Caco-2 (cell line): ENCODE data around the gene KIF26B. TPM values are rescaled to one million over a fixed set of nuclear protein-coding genes. Genes with fewer than 3 reads are reported as not detected.

ENCODE experiments used
- BruUV-seq: library from RNA; stranded (reverse); fragments of 400-500 nt; replicated peaks from 2 replicates; lab custom pipeline; 2021; lab: Mats Ljungman, UMichigan
- CTCF ChIA-PET: fragments of 300-600 bp; sonication (Branson Sonifier 250); formaldehyde crosslinking; loops from one replicate; lab custom pipeline; 2022; ENCODE audit warnings: antibody characterized with exemption; lab: Charles Lee
- POLR2A ChIA-PET: fragments of 300-600 bp; sonication (Branson Sonifier 250); formaldehyde crosslinking; loops from one replicate; lab custom pipeline; 2022; ENCODE audit warnings: antibody characterized with exemption; lab: Charles Lee
- DNase-seq, 2 experiments: peaks; one replicate each; pipeline versions ENCODE4 v3.0.0 to v3.0.0-alpha.2; 2020 to 2022
- H3K27me3 ChIP-seq: replicated peaks from 2 replicates; pipeline ENCODE4 v1.6.0; 2011; ENCODE audit warnings: low read length; ENCODE audit not compliant: control insufficient read depth, insufficient read depth
- H3K36me3 ChIP-seq: 2 replicates; pipeline ENCODE4 v1.5.1; 2011; ENCODE audit warnings: low read length; ENCODE audit not compliant: control insufficient read depth, insufficient read depth
- H3K4me1 ChIP-seq: fragments of 250-450 bp; sonication (Bioruptor Pico); 2 replicates; pipeline ENCODE4 v1.5.1; 2020; ENCODE audit warnings: mild to moderate bottlenecking
- H3K4me3 ChIP-seq: 2 replicates; pipeline ENCODE4 v1.5.1; 2011; ENCODE audit warnings: low read depth, mild to moderate bottlenecking, control low read depth, low read length
- H3K9me3 ChIP-seq: fragments of 250-450 bp; sonication (Bioruptor Pico); 2 replicates; pipeline ENCODE4 v1.5.1; 2020; ENCODE audit warnings: mild to moderate bottlenecking, moderate library complexity
- H3K27ac Mint-ChIP-seq: one replicate; pipeline ENCODE4 v1.8.0; 2022; ENCODE audit warnings: mixed read lengths; ENCODE audit not compliant: unreplicated experiment
- H3K27me3 Mint-ChIP-seq: one replicate; pipeline ENCODE4 v1.8.0; 2022; ENCODE audit warnings: mixed read lengths; ENCODE audit not compliant: insufficient read depth, unreplicated experiment
- H3K36me3 Mint-ChIP-seq: one replicate; pipeline ENCODE4 v1.8.0; 2022; ENCODE audit warnings: mild to moderate bottlenecking, mixed read lengths; ENCODE audit not compliant: insufficient read depth, unreplicated experiment
- H3K4me1 Mint-ChIP-seq: one replicate; pipeline ENCODE4 v1.8.0; 2022; ENCODE audit warnings: low read depth, mixed read lengths; ENCODE audit not compliant: unreplicated experiment
- H3K4me3 Mint-ChIP-seq: one replicate; pipeline ENCODE4 v1.8.0; 2022; ENCODE audit warnings: mild to moderate bottlenecking, moderate library complexity, mixed read lengths; ENCODE audit not compliant: unreplicated experiment
- H3K9me3 Mint-ChIP-seq: one replicate; pipeline ENCODE4 v1.8.0; 2022; ENCODE audit warnings: mixed read lengths; ENCODE audit not compliant: unreplicated experiment
- intact Hi-C: fragments of 100-400 bp; cut with micrococcal nuclease; formaldehyde crosslinking; loops from one replicate; pipeline ENCODE4 v1.10.0; 2022; ENCODE audit not compliant: unreplicated experiment
- total RNA-seq: library from RNA; stranded (reverse); gene quantifications from 2 replicates; pipeline ENCODE4 v1.2.3, GENCODE V29; 2022
- TF ChIP-seq, protein P1 (sequence below), 2 experiments: fragments of 200-600 bp in 1 of 2; IDR thresholded peaks; 1 replicate in 1 of 2; 2 replicates in 1 of 2; pipeline versions ENCODE4 v1.5.1 to v1.8.0; 2011 to 2022; ENCODE audit warnings: antibody characterized with exemption in 1 of 2, control low read depth in 1 of 2, inconsistent platforms in 1 of 2, low read depth in 1 of 2, low read length in 1 of 2, mild to moderate bottlenecking in 1 of 2, moderate library complexity in 1 of 2; ENCODE audit not compliant: insufficient read depth in 1 of 2, severe bottlenecking in 1 of 2, unreplicated experiment in 1 of 2

Gene KIF26B
- total RNA-seq, 1 experiment from 2014 or later, result 4.9 TPM

DNA sequence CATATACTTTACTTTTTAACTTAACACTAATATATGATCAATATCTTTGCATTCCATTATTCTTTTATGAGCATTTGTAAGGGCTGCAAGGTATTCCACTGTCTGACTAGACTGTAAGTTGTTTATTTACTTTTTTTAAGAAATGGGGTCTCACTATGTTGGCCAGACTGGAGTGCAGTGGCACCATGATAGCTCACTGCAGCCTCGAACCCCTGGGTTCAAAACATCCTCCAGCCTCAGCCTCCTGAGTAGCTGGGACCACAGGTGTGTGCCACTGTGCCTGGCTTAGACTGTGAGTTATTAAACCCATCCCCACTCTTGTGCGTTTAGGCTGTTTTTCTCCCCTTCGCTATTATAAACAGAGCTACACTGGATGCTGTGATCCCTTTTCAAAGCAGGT lies 6.7 kb upstream of the KIF26B start:
- H3K27me3 Mint-ChIP-seq, result peaks cover 17% of the 10 kb centered on the region
- intact Hi-C loops, result no loop called here

DNA sequence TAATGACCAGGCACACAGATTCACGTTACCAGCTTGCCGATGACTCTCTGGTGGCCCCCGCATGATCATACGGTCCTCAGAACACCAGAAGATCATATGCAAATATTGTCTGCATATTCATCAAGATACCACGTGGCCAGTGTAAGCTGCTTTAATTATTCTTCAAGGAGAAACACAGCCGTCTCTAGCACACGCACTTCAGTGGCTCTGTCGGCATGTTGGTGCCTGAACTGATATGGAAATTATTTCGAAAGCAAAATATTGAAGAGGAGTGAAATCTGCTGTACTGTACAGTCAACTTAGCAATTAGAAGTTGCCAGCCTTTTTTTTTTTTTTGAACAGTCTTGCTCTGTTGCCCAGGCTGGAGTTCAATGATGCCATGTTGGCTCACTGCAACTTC lies 5.9 kb upstream of the KIF26B start:
- Histone ChIP-seq H3K4me3 (no peak overlapping the region), H3K4me1 (no peaks in the 10 kb centered on the region), H3K9me3 (no peaks in the 10 kb centered on the region), H3K27me3 (no peaks in the 10 kb centered on the region; the same call in 1 of the 2 replicates), H3K36me3 (no peaks in the 10 kb centered on the region)
- Mint-ChIP-seq H3K4me1 (no peaks in the 10 kb centered on the region), H3K9me3 (no peaks in the 10 kb centered on the region), H3K27me3 (peaks cover 17% of the 10 kb centered on the region), H3K4me3 (no peak overlapping the region), H3K27ac (no peak overlapping the region), H3K36me3 (no peaks in the 10 kb centered on the region)
- no TSS peak for BruUV-seq
- CTCF ChIA-PET, result no interaction called here
- POLR2A ChIA-PET, result no interaction called here
- DNase-seq, result no peak
- intact Hi-C loops, result no loop called here
- TF ChIP-seq, protein P1, sequence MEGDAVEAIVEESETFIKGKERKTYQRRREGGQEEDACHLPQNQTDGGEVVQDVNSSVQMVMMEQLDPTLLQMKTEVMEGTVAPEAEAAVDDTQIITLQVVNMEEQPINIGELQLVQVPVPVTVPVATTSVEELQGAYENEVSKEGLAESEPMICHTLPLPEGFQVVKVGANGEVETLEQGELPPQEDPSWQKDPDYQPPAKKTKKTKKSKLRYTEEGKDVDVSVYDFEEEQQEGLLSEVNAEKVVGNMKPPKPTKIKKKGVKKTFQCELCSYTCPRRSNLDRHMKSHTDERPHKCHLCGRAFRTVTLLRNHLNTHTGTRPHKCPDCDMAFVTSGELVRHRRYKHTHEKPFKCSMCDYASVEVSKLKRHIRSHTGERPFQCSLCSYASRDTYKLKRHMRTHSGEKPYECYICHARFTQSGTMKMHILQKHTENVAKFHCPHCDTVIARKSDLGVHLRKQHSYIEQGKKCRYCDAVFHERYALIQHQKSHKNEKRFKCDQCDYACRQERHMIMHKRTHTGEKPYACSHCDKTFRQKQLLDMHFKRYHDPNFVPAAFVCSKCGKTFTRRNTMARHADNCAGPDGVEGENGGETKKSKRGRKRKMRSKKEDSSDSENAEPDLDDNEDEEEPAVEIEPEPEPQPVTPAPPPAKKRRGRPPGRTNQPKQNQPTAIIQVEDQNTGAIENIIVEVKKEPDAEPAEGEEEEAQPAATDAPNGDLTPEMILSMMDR (IDR thresholded peaks at IDR 0.05; ENCODE audit: insufficient read depth in 1 of 2, low read depth in 1 of 2, low read length in 1 of 2, severe bottlenecking in 1 of 2, unreplicated experiment in 1 of 2), result no peak

More for the DNA sequence above, 6.7 kb upstream of the KIF26B start:
- Mint-ChIP-seq H3K4me1 (no peaks in the 10 kb centered on the region), H3K9me3 (no peaks in the 10 kb centered on the region), H3K36me3 (no peaks in the 10 kb centered on the region), H3K4me3 (no peak overlapping the region), H3K27ac (no peak overlapping the region)
- Histone ChIP-seq H3K9me3 (no peaks in the 10 kb centered on the region), H3K36me3 (no peaks in the 10 kb centered on the region), H3K4me3 (no peak overlapping the region), H3K4me1 (no peaks in the 10 kb centered on the region), H3K27me3 (no peaks in the 10 kb centered on the region)
- ChIA-PET CTCF (no interaction called here), POLR2A (no interaction called here)
- DNase-seq, result no peak
- no TSS peak for BruUV-seq
- TF ChIP-seq, protein P1 (IDR thresholded peaks at IDR 0.05; ENCODE audit: insufficient read depth in 1 of 2, low read depth in 1 of 2, low read length in 1 of 2, severe bottlenecking in 1 of 2, unreplicated experiment in 1 of 2), result no peak

DNA sequence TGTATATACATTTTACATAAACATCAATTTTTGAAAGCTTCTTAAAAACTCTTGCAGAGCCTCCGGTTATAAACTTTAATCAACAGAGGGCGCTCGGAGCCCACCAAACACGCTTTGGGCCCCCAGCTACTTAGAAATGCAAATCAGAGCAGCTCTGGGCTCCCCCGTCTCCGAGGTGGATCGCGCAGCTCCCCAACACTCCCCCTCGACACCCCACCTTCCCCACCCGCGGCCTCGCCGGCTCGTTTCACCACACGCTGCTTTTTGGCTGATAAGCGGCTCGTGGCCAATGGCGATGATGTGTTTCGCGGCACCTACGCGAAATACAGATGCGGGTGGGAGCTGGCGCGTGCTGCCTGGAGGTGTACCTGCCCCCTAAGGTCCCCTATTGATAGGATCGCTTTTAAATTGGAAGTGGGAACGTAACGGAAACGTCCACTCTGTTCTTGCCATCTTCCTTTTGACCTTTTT lies 1.7 kb upstream of the KIF26B start:
- Mint-ChIP-seq H3K27me3 (peaks cover 11% of the 10 kb centered on the region), H3K36me3 (no peaks in the 10 kb centered on the region), H3K4me1 (no peaks in the 10 kb centered on the region), H3K9me3 (no peaks in the 10 kb centered on the region), H3K4me3 (peak overlapping the region; percentile 97), H3K27ac (no peak overlapping the region)
- BruUV-seq, result no TSS peak
- intact Hi-C loops, result loop anchor here (1.0 to 10.0 kb wide), 11 partner anchors 74 to 964 kb away; no protein-coding TSS in a partner anchor
- no peaks in the 10 kb centered on the region for H3K9me3 ChIP-seq
- H3K27me3 ChIP-seq, result no peaks in the 10 kb centered on the region; the same call in none of the 2 replicates
- peak; percentile 74 to 77 for DNase-seq
- POLR2A ChIA-PET, result interaction anchor here (1.1 kb wide), 1 partner anchor 501 kb away, joined by 3 read pairs; no protein-coding TSS in a partner anchor
- TF ChIP-seq, protein P1 (IDR thresholded peaks at IDR 0.05; ENCODE audit: insufficient read depth in 1 of 2, low read depth in 1 of 2, low read length in 1 of 2, severe bottlenecking in 1 of 2, unreplicated experiment in 1 of 2), result peak; percentile 56 to 77
- CTCF ChIA-PET, result interaction anchor here (0.5 to 1.5 kb wide), 15 partner anchors 11 to 927 kb away, joined by 3 to 12 read pairs (median 3); no protein-coding TSS in a partner anchor
- no peaks in the 10 kb centered on the region for H3K36me3 ChIP-seq
- H3K4me3 ChIP-seq, result peak overlapping the region; percentile 63
- H3K4me1 ChIP-seq, result peaks cover 8% of the 10 kb centered on the region
